ENCODE results near the gene CAMK2G.

- no peak for TF ChIP-seq CTCF (IDR thresholded peaks at IDR 0.05 in 4 of 5, conservative IDR thresholded peaks at IDR 0.05 in 1 of 5)
- no peak for TF ChIP-seq POLR2A (IDR thresholded peaks at IDR 0.05)
These were observed 65.1 kb downstream of the CAMK2G start for GRCh38 chr10:73809061-73809818.
